ENCODE measurements around the gene MLNR.

The MLNR gene

DNA sequence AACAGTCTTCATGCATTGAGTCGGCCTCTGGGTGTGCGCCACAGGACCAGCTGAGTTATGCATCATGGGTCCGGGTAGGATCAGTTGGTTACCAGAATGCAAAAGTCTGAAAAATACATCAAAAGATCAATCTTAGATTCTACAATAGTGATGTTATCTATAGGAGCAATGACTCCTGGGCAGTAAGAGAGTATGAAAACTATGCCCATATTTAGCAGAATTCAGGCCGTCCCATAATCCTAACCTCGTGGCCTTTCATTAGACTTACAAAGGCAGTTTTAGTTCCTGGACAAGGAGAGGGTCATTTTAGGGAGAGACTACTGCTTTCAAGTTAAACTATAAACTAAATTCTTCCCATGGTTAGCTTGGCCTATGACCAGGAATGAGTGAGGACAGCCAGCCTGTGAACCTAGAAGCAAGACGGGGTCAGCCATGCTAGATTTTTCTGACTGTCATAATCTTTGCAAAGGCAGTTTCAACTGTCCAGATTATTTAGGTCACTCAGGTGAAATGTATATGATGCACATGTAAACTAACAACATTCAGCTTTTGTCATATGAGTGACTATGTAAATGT, 15.8 kb downstream of the MLNR start:
- Histone ChIP-seq H3K4me3 (ENCODE audit: low read length) (no peak overlapping the region), H3K36me3 (ENCODE audit: control insufficient read depth, low read length) (no peaks in the 10 kb centered on the region), H3K4me2 (ENCODE audit: low read length) (no peak overlapping the region), H4K20me1 (ENCODE audit: control insufficient read depth, insufficient read depth, low read depth, low read length) (no peaks in the 10 kb centered on the region), H3K79me2 (ENCODE audit: control insufficient read depth, low read length) (no peaks in the 10 kb centered on the region), H3F3A (ENCODE audit: control insufficient read depth, insufficient read depth) (no peaks in the 10 kb centered on the region), H3K27me3 (ENCODE audit: control insufficient read depth, low read length) (no peaks in the 10 kb centered on the region), H3K27ac (ENCODE audit: low read depth, low read length) (no peak overlapping the region), H3K9me3 (ENCODE audit: control insufficient read depth, insufficient read depth, low read length) (no peaks in the 10 kb centered on the region), H3K9me2 (replicated peaks; ENCODE audit: control insufficient read depth, low read length) (no peaks in the 10 kb centered on the region), H3K4me1 (ENCODE audit: control insufficient read depth, low read length) (peaks cover 20% of the 10 kb centered on the region)
- no peak for TF ChIP-seq EZH2phosphoT487 (IDR thresholded peaks at IDR 0.05; ENCODE audit: borderline replicate concordance, low read length)
- TF ChIP-seq, protein P1, sequence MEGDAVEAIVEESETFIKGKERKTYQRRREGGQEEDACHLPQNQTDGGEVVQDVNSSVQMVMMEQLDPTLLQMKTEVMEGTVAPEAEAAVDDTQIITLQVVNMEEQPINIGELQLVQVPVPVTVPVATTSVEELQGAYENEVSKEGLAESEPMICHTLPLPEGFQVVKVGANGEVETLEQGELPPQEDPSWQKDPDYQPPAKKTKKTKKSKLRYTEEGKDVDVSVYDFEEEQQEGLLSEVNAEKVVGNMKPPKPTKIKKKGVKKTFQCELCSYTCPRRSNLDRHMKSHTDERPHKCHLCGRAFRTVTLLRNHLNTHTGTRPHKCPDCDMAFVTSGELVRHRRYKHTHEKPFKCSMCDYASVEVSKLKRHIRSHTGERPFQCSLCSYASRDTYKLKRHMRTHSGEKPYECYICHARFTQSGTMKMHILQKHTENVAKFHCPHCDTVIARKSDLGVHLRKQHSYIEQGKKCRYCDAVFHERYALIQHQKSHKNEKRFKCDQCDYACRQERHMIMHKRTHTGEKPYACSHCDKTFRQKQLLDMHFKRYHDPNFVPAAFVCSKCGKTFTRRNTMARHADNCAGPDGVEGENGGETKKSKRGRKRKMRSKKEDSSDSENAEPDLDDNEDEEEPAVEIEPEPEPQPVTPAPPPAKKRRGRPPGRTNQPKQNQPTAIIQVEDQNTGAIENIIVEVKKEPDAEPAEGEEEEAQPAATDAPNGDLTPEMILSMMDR (IDR thresholded peaks at IDR 0.05; ENCODE audit: low read depth, low read length, poor library complexity, severe bottlenecking), result no peak

DNA sequence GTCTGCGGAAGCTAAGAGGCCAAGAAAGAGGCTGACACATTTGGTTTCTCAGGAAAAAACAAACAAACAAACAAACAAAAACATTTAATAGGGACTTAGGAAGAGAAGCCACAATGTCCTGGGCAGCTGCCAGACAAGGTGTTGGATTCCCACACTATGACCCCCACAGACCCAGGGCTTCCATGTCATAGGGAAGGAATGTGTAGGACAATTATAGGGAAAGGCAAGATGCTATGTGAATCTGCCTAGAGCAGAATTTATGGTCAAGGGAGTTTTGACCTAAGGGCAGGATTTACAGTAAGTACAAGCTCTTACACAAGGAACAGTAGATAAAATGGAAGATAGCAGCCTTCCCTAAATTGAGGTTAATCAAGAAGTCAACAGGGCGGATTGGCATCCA, 18.5 kb downstream of the MLNR start:
- H3K4me3 ChIP-seq (ENCODE audit: low read length), result no peak overlapping the region
- no peaks in the 10 kb centered on the region for H3K27me3 ChIP-seq (ENCODE audit: control insufficient read depth, low read length)
- H3F3A ChIP-seq (ENCODE audit: control insufficient read depth, insufficient read depth), result no peaks in the 10 kb centered on the region
- TF ChIP-seq EZH2phosphoT487 (IDR thresholded peaks at IDR 0.05; ENCODE audit: borderline replicate concordance, low read length), result no peak
- TF ChIP-seq, protein P1 (IDR thresholded peaks at IDR 0.05; ENCODE audit: low read depth, low read length, poor library complexity, severe bottlenecking), result no peak
- no peaks in the 10 kb centered on the region for H3K9me2 ChIP-seq (replicated peaks; ENCODE audit: control insufficient read depth, low read length)
- no peaks in the 10 kb centered on the region for H3K36me3 ChIP-seq (ENCODE audit: control insufficient read depth, low read length)
- H3K4me1 ChIP-seq (ENCODE audit: control insufficient read depth, low read length), result peaks cover 20% of the 10 kb centered on the region
- H3K27ac ChIP-seq (ENCODE audit: low read depth, low read length), result no peak overlapping the region
- H3K79me2 ChIP-seq (ENCODE audit: control insufficient read depth, low read length), result no peaks in the 10 kb centered on the region
- H3K4me2 ChIP-seq (ENCODE audit: low read length), result no peak overlapping the region
- no peaks in the 10 kb centered on the region for H3K9me3 ChIP-seq (ENCODE audit: control insufficient read depth, insufficient read depth, low read length)
- no peaks in the 10 kb centered on the region for H4K20me1 ChIP-seq (ENCODE audit: control insufficient read depth, insufficient read depth, low read depth, low read length)

DNA sequence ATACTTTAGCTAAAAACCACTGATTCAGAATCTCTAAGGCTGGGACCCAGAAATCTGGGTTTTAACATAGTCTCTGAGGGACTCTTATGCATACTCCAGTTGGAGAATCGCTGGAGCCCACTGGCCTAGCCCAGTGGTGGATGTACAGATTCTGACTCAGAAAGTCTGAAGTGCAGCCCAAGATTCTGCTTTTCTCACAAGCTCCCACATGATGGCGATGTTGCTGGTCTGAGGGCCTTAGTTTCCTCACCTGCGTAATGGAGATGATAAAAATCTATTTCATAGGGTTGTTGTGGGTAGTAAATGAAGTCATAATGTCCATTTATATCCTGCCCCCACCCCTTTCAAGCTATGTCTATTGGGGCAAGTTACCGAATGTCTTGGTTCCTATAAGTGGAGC, 19.9 kb downstream of the MLNR start:
- Histone ChIP-seq H3K9me3 (ENCODE audit: control insufficient read depth, insufficient read depth, low read length) (no peaks in the 10 kb centered on the region), H3K9me2 (replicated peaks; ENCODE audit: control insufficient read depth, low read length) (no peaks in the 10 kb centered on the region), H3K4me1 (ENCODE audit: control insufficient read depth, low read length) (peaks cover 9% of the 10 kb centered on the region), H3K4me2 (ENCODE audit: low read length) (no peak overlapping the region), H4K20me1 (ENCODE audit: control insufficient read depth, insufficient read depth, low read depth, low read length) (no peaks in the 10 kb centered on the region), H3F3A (ENCODE audit: control insufficient read depth, insufficient read depth) (no peaks in the 10 kb centered on the region), H3K27ac (ENCODE audit: low read depth, low read length) (no peak overlapping the region), H3K79me2 (ENCODE audit: control insufficient read depth, low read length) (no peaks in the 10 kb centered on the region), H3K36me3 (ENCODE audit: control insufficient read depth, low read length) (no peaks in the 10 kb centered on the region), H3K4me3 (ENCODE audit: low read length) (no peak overlapping the region), H3K27me3 (ENCODE audit: control insufficient read depth, low read length) (no peaks in the 10 kb centered on the region)
- TF ChIP-seq EZH2phosphoT487 (IDR thresholded peaks at IDR 0.05; ENCODE audit: borderline replicate concordance, low read length), result no peak
- TF ChIP-seq, protein P1 (IDR thresholded peaks at IDR 0.05; ENCODE audit: low read depth, low read length, poor library complexity, severe bottlenecking), result peak; percentile 78

Measured in DOHH2 (cell line).